NCI-H446 treated with DMSO at 0.1 percent for 48 hours (cell line): ENCODE data around the gene SLC44A3.

Source experiments
- DNase-seq: peaks from one replicate; lab custom pipeline; 2025; lab: John Stamatoyannopoulos, UW

The SLC44A3 gene

GRCh38 chr1:94801919-94802546, 18.1 kb upstream of the SLC44A3 start:
- DNase-seq: peak; percentile 48

- DNase-seq: no peak
These were observed 17.1 kb upstream of the SLC44A3 start for GRCh38 chr1:94803106-94803505.

GRCh38 chr1:94803517-94804441, 16.4 kb upstream of the SLC44A3 start:
- DNase-seq: no peak

GRCh38 chr1:94804442-94804837, 15.7 kb upstream of the SLC44A3 start:
- no peak for DNase-seq

GRCh38 chr1:94805912-94806311, 14.2 kb upstream of the SLC44A3 start:
- DNase-seq: peak; percentile 16

GRCh38 chr1:94806441-94806871, 13.7 kb upstream of the SLC44A3 start:
- peak; percentile 81 for DNase-seq

- DNase-seq: no peak
These were observed 12.2 kb upstream of the SLC44A3 start for GRCh38 chr1:94807742-94808491.

- no peak for DNase-seq
These were observed 11.5 kb upstream of the SLC44A3 start for GRCh38 chr1:94808669-94809068.

GRCh38 chr1:94812985-94813384, 7.2 kb upstream of the SLC44A3 start:
- DNase-seq: no peak

GRCh38 chr1:94816030-94816429, 4.1 kb upstream of the SLC44A3 start:
- DNase-seq: no peak

GRCh38 chr1:94817712-94818111, 2.4 kb upstream of the SLC44A3 start:
- DNase-seq: no peak

GRCh38 chr1:94819238-94819944, 766 bp upstream of the SLC44A3 start:
- DNase-seq: no peak

GRCh38 chr1:94820936-94821335, 779 bp downstream of the SLC44A3 start:
- DNase-seq: no peak

GRCh38 chr1:94821636-94822305, 1.6 kb downstream of the SLC44A3 start:
- DNase-seq: no peak

GRCh38 chr1:94823116-94823515, 3.0 kb downstream of the SLC44A3 start:
- DNase-seq: no peak

GRCh38 chr1:94825936-94826335, 5.8 kb downstream of the SLC44A3 start:
- no peak for DNase-seq

- no peak for DNase-seq
These were observed 7.3 kb downstream of the SLC44A3 start for GRCh38 chr1:94827434-94827833.

- DNase-seq: no peak
These were observed 8.1 kb downstream of the SLC44A3 start for GRCh38 chr1:94828251-94828650.

- no peak for DNase-seq
These were observed 11.5 kb downstream of the SLC44A3 start for GRCh38 chr1:94831641-94832040.

- no peak for DNase-seq
These were observed 12.3 kb downstream of the SLC44A3 start for GRCh38 chr1:94832446-94832845.

GRCh38 chr1:94832931-94833585, 12.9 kb downstream of the SLC44A3 start:
- DNase-seq: no peak
